Liver (tissue), 9 donors: ENCODE measurements around the gene IFI35. TPM values are rescaled to one million over a fixed set of nuclear protein-coding genes. Genes with fewer than 3 reads are reported as not detected.
"Not testable (repeated sequence)": the region's sequence is repeated elsewhere in the genome, so short reads cannot be mapped to it uniquely, and the experiment has no call there.

Experiments used
- DNase-seq: peaks from one replicate; pipeline ENCODE4 v3.0.0-alpha.2; 2017; ENCODE audit warnings: low spot score
- H3K27ac ChIP-seq, 2 donors: one replicate each; pipeline ENCODE4 v1.7.0; 2013; ENCODE audit warnings: inconsistent platforms in 2 of 2, low read length in 2 of 2, control low read depth in 1 of 2, low read depth in 1 of 2, mild to moderate bottlenecking in 1 of 2
- H3K27me3 ChIP-seq, 4 donors: one replicate each; pipeline versions ENCODE4 v1.6.1 to v1.7.0; 2013; ENCODE audit warnings: low read length in 3 of 4, inconsistent platforms in 1 of 4, mild to moderate bottlenecking in 1 of 4, moderate library complexity in 1 of 4; ENCODE audit not compliant: control insufficient read depth in 4 of 4, insufficient read depth in 4 of 4
- H3K36me3 ChIP-seq, 4 donors: one replicate each; pipeline versions ENCODE4 v1.6.1 to v1.7.0; 2013; ENCODE audit warnings: low read length in 3 of 4, mild to moderate bottlenecking in 3 of 4, low read depth in 1 of 4, moderate library complexity in 1 of 4; ENCODE audit not compliant: control insufficient read depth in 4 of 4, insufficient read depth in 3 of 4
- H3K4me1 ChIP-seq, 4 donors: one replicate each; pipeline versions ENCODE4 v1.6.1 to v1.7.0; 2013; ENCODE audit warnings: low read length in 3 of 4, mild to moderate bottlenecking in 3 of 4, moderate library complexity in 1 of 4; ENCODE audit not compliant: control insufficient read depth in 4 of 4, insufficient read depth in 4 of 4
- H3K4me3 ChIP-seq, 3 donors: one replicate each; pipeline versions ENCODE4 v1.6.1 to v1.7.0; 2013; ENCODE audit warnings: low read length in 3 of 3, control low read depth in 1 of 3, low read depth in 1 of 3, mild to moderate bottlenecking in 1 of 3
- H3K9ac ChIP-seq, 2 donors: one replicate each; pipeline ENCODE4 v1.7.0; 2013; ENCODE audit warnings: low read length in 2 of 2, mild to moderate bottlenecking in 2 of 2, moderate library complexity in 2 of 2, control low read depth in 1 of 2, low read depth in 1 of 2
- H3K9me3 ChIP-seq, 4 donors: one replicate each; pipeline versions ENCODE4 v1.6.1 to v1.7.0; 2013; ENCODE audit warnings: low read length in 3 of 4; ENCODE audit not compliant: control insufficient read depth in 4 of 4
- ATF3 ChIP-seq: IDR thresholded peaks from 2 replicates; pipeline ENCODE4 v1.6.1; 2016; ENCODE audit warnings: antibody characterized with exemption
- CTCF ChIP-seq: fragments of 150-350 bp; IDR thresholded peaks from 2 replicates; pipeline ENCODE4 v1.5.1; 2017; ENCODE audit warnings: improper control_type of control experiment, low read depth, low read length; ENCODE audit not compliant: missing input control
- EGR1 ChIP-seq, 2 donors: IDR thresholded peaks; 2 replicates each; pipeline ENCODE4 v1.6.1; 2016 to 2018; ENCODE audit warnings: antibody characterized with exemption in 2 of 2, low read depth in 2 of 2
- FOXA2 ChIP-seq: IDR thresholded peaks from 2 replicates; pipeline ENCODE4 v1.6.1; 2016; ENCODE audit warnings: antibody characterized with exemption
- HNF4A ChIP-seq, 2 donors: conservative IDR thresholded peaks; 2 replicates each; pipeline ENCODE4 v1.6.1; 2016; ENCODE audit warnings: antibody characterized with exemption in 2 of 2, mild to moderate bottlenecking in 2 of 2
- HNF4G ChIP-seq: IDR thresholded peaks from 2 replicates; pipeline ENCODE4 v1.6.1; 2016; ENCODE audit warnings: antibody characterized with exemption
- JUND ChIP-seq, 2 donors: IDR thresholded peaks; 2 replicates each; pipeline ENCODE4 v1.6.1; 2016; ENCODE audit warnings: antibody characterized with exemption in 2 of 2
- MAX ChIP-seq: IDR thresholded peaks from 2 replicates; pipeline ENCODE4 v1.6.1; 2016; ENCODE audit warnings: antibody characterized with exemption
- NR2F2 ChIP-seq: IDR thresholded peaks from 2 replicates; pipeline ENCODE4 v1.6.1; 2016; ENCODE audit warnings: antibody characterized with exemption
- RAD21 ChIP-seq, 2 donors: IDR thresholded peaks; 2 replicates each; pipeline ENCODE4 v1.6.1; 2016; ENCODE audit warnings: antibody characterized with exemption in 2 of 2, mild to moderate bottlenecking in 2 of 2
- REST ChIP-seq: IDR thresholded peaks from 2 replicates; pipeline ENCODE4 v1.6.1; 2016; ENCODE audit warnings: antibody characterized with exemption, mild to moderate bottlenecking
- RXRA ChIP-seq, 2 donors: IDR thresholded peaks; 2 replicates each; pipeline ENCODE4 v1.6.1; 2017 to 2018; ENCODE audit warnings: antibody characterized with exemption in 2 of 2, mild to moderate bottlenecking in 1 of 2
- SP1 ChIP-seq: IDR thresholded peaks from 2 replicates; pipeline ENCODE4 v1.6.1; 2018; ENCODE audit warnings: antibody characterized with exemption, mild to moderate bottlenecking
- YY1 ChIP-seq: IDR thresholded peaks from 2 replicates; pipeline ENCODE4 v1.6.1; 2016; ENCODE audit warnings: antibody characterized with exemption, mild to moderate bottlenecking
- ZBTB33 ChIP-seq: IDR thresholded peaks from 2 replicates; pipeline ENCODE4 v1.6.1; 2016; ENCODE audit warnings: antibody characterized with exemption
- WGBS: extraction: QIAGEN DNeasy Blood & Tissue Kit; methylation state at CpG from one replicate; pipeline ENCODE4 v1.1.7; 2013; 5-methylcytosine and 5-hydroxymethylcytosine counted together
- polyA plus RNA-seq, 2 donors: library from polyadenylated mRNA; stranded (reverse) in 1 of 2; unstranded in 1 of 2; fragments of 200-250 nt in 1 of 2; fragments of >200 nt in 1 of 2; fragmentation: Nextera tagmentation in 1 of 2; extraction: Ambion mirVana in 1 of 2; gene quantifications; one replicate each; pipeline versions ENCODE4 v1.2.1 to v1.2.3, GENCODE V29; 2013 to 2015
- total RNA-seq, 2 donors: library from RNA; depleted of rRNA; stranded (reverse); fragments of >200 nt; gene quantifications; one replicate each; pipeline ENCODE4 v1.2.3, GENCODE V29; 2014
- donor health status: healthy.
- donor health status: healthy.
- donor health status: healthy.
- donor health status: healthy.
- donor health status: healthy.

IFI35 gene
- total and polyA plus RNA-seq, 4 donors: 11.9 to 34.6 (median 22.0) TPM

- Histone ChIP-seq H3K27me3 (no peaks in the 10 kb centered on the region), H3K27ac (no peak overlapping the region), H3K4me3 (no peak overlapping the region), H3K9me3 (no peaks in the 10 kb centered on the region), H3K4me1 (peaks cover 3 to 7% (median 5%) of the 10 kb centered on the region in 4 donors), H3K36me3 (no peaks in the 10 kb centered on the region), H3K9ac (no peak overlapping the region)
- no peak for DNase-seq
- WGBS: 34% methylated on average over 2 of the region's 2 CpGs
- TF ChIP-seq EGR1 (IDR thresholded peaks at IDR 0.05; ENCODE audit: low read depth in 2 of 2) (no peak), FOXA2 (no peak), SP1 (no peak), NR2F2 (no peak), RXRA (IDR thresholded peaks at IDR 0.05) (no peak), HNF4G (no peak), RAD21 (IDR thresholded peaks at IDR 0.05) (no peak), JUND (IDR thresholded peaks at IDR 0.05) (no peak), HNF4A (conservative IDR thresholded peaks at IDR 0.05) (no peak)
Observed at GRCh38 chr17:42975265-42975664, 31.3 kb upstream of the IFI35 start.

GRCh38 chr17:42975701-42976100, 30.9 kb upstream of the IFI35 start:
- 87% methylated on average over 16 of the region's 16 CpGs for WGBS
- not testable (repeated sequence) for H3K4me3 ChIP-seq, H3K36me3 ChIP-seq, H3K9ac ChIP-seq, DNase-seq, H3K4me1 ChIP-seq, H3K27ac ChIP-seq, H3K27me3 ChIP-seq, H3K9me3 ChIP-seq

- Histone ChIP-seq H3K4me3 (peak within 1 kb of the TSS; percentile 56 to 93 (median 80)), H3K4me1 (peaks cover 8 to 24% (median 20%) of the 10 kb centered on the region in 4 donors), H3K27ac (peak within 1 kb of the TSS; percentile 50 to 58), H3K27me3 (no peaks in the 10 kb centered on the region), H3K9ac (peak within 1 kb of the TSS in 1 of 2 donors; percentile 70), H3K9me3 (no peaks in the 10 kb centered on the region), H3K36me3 (no peaks in the 10 kb centered on the region)
- DNase-seq: peak; percentile 37
- TF ChIP-seq MAX (no peak), EGR1 (IDR thresholded peaks at IDR 0.05; ENCODE audit: low read depth in 2 of 2) (no peak), SP1 (no peak), NR2F2 (no peak), FOXA2 (no peak), RXRA (IDR thresholded peaks at IDR 0.05) (no peak), YY1 (no peak), REST (no peak), ATF3 (no peak), ZBTB33 (no peak), HNF4A (conservative IDR thresholded peaks at IDR 0.05) (no peak), CTCF (no peak)
- WGBS: 46% methylated on average over 21 of the region's 21 CpGs
Observed at GRCh38 chr17:42979511-42980273, 26.9 kb upstream of the IFI35 start, which contains the start of gene PTGES3L. Gene PTGES3L (minus strand): TSS chr17:42980080. CDS start chr17:42980053, 27 bp downstream.
